A549 (cell line): ENCODE results near the gene WDR82. TPM values are rescaled to one million over a fixed set of nuclear protein-coding genes. Genes with fewer than 3 reads are reported as not detected.

ENCODE experiments used
- ATAC-seq, 2 experiments: fragments of 200-7000 bp in 1 of 2; fragments of >200 bp in 1 of 2; cut with Nextera tagmentation in 1 of 2; cut with Tn5 transposase in 1 of 2; 3 replicates each; pipeline versions ENCODE4 v1.8.0 to v1.9.1; 2018 to 2020; ENCODE audit warnings: mild to moderate bottlenecking in 1 of 2, moderate library complexity in 1 of 2
- CTCF ChIA-PET: fragments of 300-600 bp; sonication (Branson Sonifier 250); formaldehyde crosslinking; extraction: SDS; loops from one replicate; lab custom pipeline; 2021; ENCODE audit warnings: antibody characterized with exemption, inconsistent platforms; lab: Yijun Ruan, JAX
- POLR2A ChIA-PET: fragments of 350-600 bp; formaldehyde crosslinking; extraction: SDS; loops from one replicate; lab custom pipeline; 2021; ENCODE audit warnings: antibody characterized with exemption, inconsistent platforms; lab: Yijun Ruan, JAX
- DNase-seq, 2 experiments: peaks; one replicate each; pipeline versions ENCODE4 v3.0.0 to v3.0.0-alpha.2; 2011 to 2016; ENCODE audit warnings: low read depth in 1 of 2, low spot score in 1 of 2
- FAIRE-seq: peaks from 2 replicates; lab custom pipeline; 2011; peaks lifted over from hg19 to GRCh38; lab: Jason Lieb, UNC
- H3K27ac ChIP-seq, 2 experiments: fragments of >200 bp; sonication (Bioruptor Twin); formaldehyde crosslinking; 3 replicates each; pipeline ENCODE4 v1.5.1; 2016 to 2017
- H3K4me1 ChIP-seq: fragments of >200 bp; sonication (Bioruptor Twin); formaldehyde crosslinking; 3 replicates; pipeline ENCODE4 v1.6.1; 2016
- H3K4me2 ChIP-seq: fragments of >200 bp; sonication (Bioruptor Twin); formaldehyde crosslinking; 3 replicates; pipeline ENCODE4 v1.6.1; 2016
- H3K4me3 ChIP-seq: fragments of >200 bp; sonication (Bioruptor Twin); formaldehyde crosslinking; 3 replicates; pipeline ENCODE4 v1.5.1; 2016
- H3K9me3 ChIP-seq: fragments of >200 bp; sonication (Bioruptor Twin); formaldehyde crosslinking; 3 replicates; pipeline ENCODE4 v1.6.1; 2016
- CEBPB ChIP-seq, 2 experiments: fragments of >200 bp in 1 of 2; sonication (Bioruptor Twin) in 1 of 2; formaldehyde crosslinking in 1 of 2; IDR thresholded peaks; 2 replicates each; pipeline ENCODE4 v1.6.1; 2012 to 2016
- EHF ChIP-seq: fragments of 250-450 bp; sonication (Bioruptor Pico); IDR thresholded peaks from 2 replicates; pipeline ENCODE4 v1.5.0; 2020; ENCODE audit warnings: mild to moderate bottlenecking
- ELK1 ChIP-seq: fragments of 150-350 bp; IDR thresholded peaks from 2 replicates; pipeline ENCODE4 v1.6.1; 2014; ENCODE audit warnings: low read depth, mild to moderate bottlenecking, low read length
- FOSB ChIP-seq: fragments of 250-450 bp; sonication (Bioruptor Pico); IDR thresholded peaks from 2 replicates; pipeline ENCODE4 v1.5.0; 2020; ENCODE audit warnings: mild to moderate bottlenecking, moderate library complexity
- FOXS1 ChIP-seq: fragments of 250-450 bp; sonication (Bioruptor Pico); IDR thresholded peaks from 2 replicates; pipeline ENCODE4 v1.5.0; 2020; ENCODE audit warnings: mild to moderate bottlenecking, moderate library complexity
- GATA3 ChIP-seq: IDR thresholded peaks from 2 replicates; pipeline ENCODE4 v1.6.1; 2012; ENCODE audit warnings: borderline replicate concordance
- HEYL ChIP-seq: fragments of 250-450 bp; sonication (Bioruptor Pico); IDR thresholded peaks from 2 replicates; pipeline ENCODE4 v1.8.0; 2021; ENCODE audit warnings: mild to moderate bottlenecking, moderate library complexity
- HMGXB4 ChIP-seq: fragments of 250-450 bp; sonication (Bioruptor Pico); IDR thresholded peaks from 2 replicates; pipeline ENCODE4 v1.5.0; 2021; ENCODE audit warnings: mild to moderate bottlenecking, moderate library complexity, borderline replicate concordance
- HOXB5 ChIP-seq: fragments of 250-450 bp; sonication (Bioruptor Pico); IDR thresholded peaks from 2 replicates; pipeline ENCODE4 v1.5.0; 2020; ENCODE audit warnings: mild to moderate bottlenecking, moderate library complexity
- JUN ChIP-seq, 2 experiments: fragments of >200 bp; sonication (Bioruptor Twin); formaldehyde crosslinking; IDR thresholded peaks; 2 replicates in 1 of 2; 3 replicates in 1 of 2; pipeline ENCODE4 v1.6.1; 2016 to 2017
- KDM5A ChIP-seq: fragments of 200-600 bp; sonication (generic); IDR thresholded peaks from 2 replicates; pipeline ENCODE4 v1.6.1; 2016; ENCODE audit warnings: antibody characterized with exemption, mild to moderate bottlenecking
- NFE2L2 ChIP-seq: fragments of 150-350 bp; conservative IDR thresholded peaks from 2 replicates; pipeline ENCODE4 v1.6.1; 2014; ENCODE audit warnings: low read length
- NR3C1 ChIP-seq: fragments of >200 bp; sonication (Bioruptor Twin); formaldehyde crosslinking; IDR thresholded peaks from 3 replicates; pipeline ENCODE4 v1.6.1; 2017
- RAD21 ChIP-seq, 2 experiments: fragments of >200 bp in 1 of 2; sonication (Bioruptor Twin) in 1 of 2; formaldehyde crosslinking in 1 of 2; IDR thresholded peaks in 1 of 2; conservative IDR thresholded peaks in 1 of 2; 2 replicates in 1 of 2; 3 replicates in 1 of 2; pipeline ENCODE4 v1.6.1; 2012 to 2018; ENCODE audit warnings: inconsistent platforms in 1 of 2
- RARB ChIP-seq: fragments of 250-450 bp; sonication (Bioruptor Pico); IDR thresholded peaks from 2 replicates; pipeline ENCODE4 v1.8.0; 2021; ENCODE audit warnings: mild to moderate bottlenecking, moderate library complexity
- RCOR1 ChIP-seq: fragments of 150-350 bp; IDR thresholded peaks from 2 replicates; pipeline ENCODE4 v1.6.1; 2014; ENCODE audit warnings: antibody characterized with exemption, low read length, low read depth
- RFX5 ChIP-seq: fragments of 450-650 bp; IDR thresholded peaks from 2 replicates; pipeline ENCODE4 v1.7.1; 2014; ENCODE audit warnings: antibody characterized with exemption, mild to moderate bottlenecking, moderate library complexity
- RNF2 ChIP-seq: fragments of 200-600 bp; sonication (generic); IDR thresholded peaks from 2 replicates; pipeline ENCODE4 v1.6.1; 2016; ENCODE audit warnings: low read depth, mild to moderate bottlenecking, antibody characterized with exemption, moderate library complexity, borderline replicate concordance
- SREBF2 ChIP-seq: fragments of 450-650 bp; IDR thresholded peaks from 2 replicates; pipeline ENCODE4 v1.6.1; 2014; ENCODE audit warnings: mild to moderate bottlenecking, moderate library complexity
- ZFP36 ChIP-seq: fragments of 450-650 bp; IDR thresholded peaks from 2 replicates; pipeline ENCODE4 v1.6.1; 2014; ENCODE audit warnings: borderline replicate concordance; ENCODE audit not compliant: partially characterized antibody
- ZNF302 ChIP-seq: fragments of 250-450 bp; sonication (Bioruptor Pico); IDR thresholded peaks from 2 replicates; pipeline ENCODE4 v1.9.0; 2021; ENCODE audit warnings: inconsistent platforms, mild to moderate bottlenecking, moderate library complexity
- WGBS: methylation state at CpG from one replicate; pipeline ENCODE4 v1.1.6; 2017; ENCODE audit errors: missing lambda C conversion rate; 5-methylcytosine and 5-hydroxymethylcytosine counted together
- polyA plus RNA-seq, 4 experiments: library from polyadenylated mRNA; depleted of rRNA in 3 of 4; stranded (reverse); fragments of >200 nt; fragmentation: RNase III in 1 of 4; extraction: RNeasy Plus Mini Kit Qiagen cat#74134 plus additional on column Dnase treatment in 1 of 4; gene quantifications; 2 replicates in 3 of 4; 3 replicates in 1 of 4; pipeline ENCODE4 v1.2.3, GENCODE V29; 2011 to 2017
- TF ChIP-seq, protein P1 (sequence below): fragments of >200 bp; sonication (Bioruptor Twin); formaldehyde crosslinking; IDR thresholded peaks from 3 replicates; pipeline ENCODE4 v1.5.1; 2016
- TF ChIP-seq, protein P2 (sequence below): IDR thresholded peaks from 2 replicates; pipeline ENCODE4 v1.6.1; 2012
- TF ChIP-seq, protein P3 (sequence below): fragments of 450-650 bp; IDR thresholded peaks from 2 replicates; pipeline ENCODE4 v1.6.1; 2014; ENCODE audit warnings: antibody characterized with exemption
- TF ChIP-seq, protein P4 (sequence below): fragments of >200 bp; sonication (Bioruptor Twin); formaldehyde crosslinking; IDR thresholded peaks from 2 replicates; pipeline ENCODE4 v1.6.1; 2016

WDR82 gene
- polyA plus RNA-seq, 2 of the 4 experiments (the other 2 are of a cell fraction) = 50.6 to 52.7 TPM

- TF ChIP-seq HEYL (no peak), ZNF302 (no peak)
Measured at GRCh38 chr3:52248816-52249547, 29.5 kb downstream of the WDR82 start (continued).

GRCh38 chr3:52248165-52248541, 30.3 kb downstream of the WDR82 start:
- Histone ChIP-seq H3K4me3 (no peak overlapping the region), H3K4me2 (no peak overlapping the region), H3K4me1 (peaks cover 5% of the 10 kb centered on the region; the same call in 2 of the 3 replicates)
- 98% methylated on average over 9 of the region's 10 CpGs for WGBS
- DNase-seq = no peak
- FAIRE-seq = no peak
- no peak for TF ChIP-seq FOXS1
- no peak for TF ChIP-seq EHF (CRISPR knock-in tag)
- TF ChIP-seq, protein P1, sequence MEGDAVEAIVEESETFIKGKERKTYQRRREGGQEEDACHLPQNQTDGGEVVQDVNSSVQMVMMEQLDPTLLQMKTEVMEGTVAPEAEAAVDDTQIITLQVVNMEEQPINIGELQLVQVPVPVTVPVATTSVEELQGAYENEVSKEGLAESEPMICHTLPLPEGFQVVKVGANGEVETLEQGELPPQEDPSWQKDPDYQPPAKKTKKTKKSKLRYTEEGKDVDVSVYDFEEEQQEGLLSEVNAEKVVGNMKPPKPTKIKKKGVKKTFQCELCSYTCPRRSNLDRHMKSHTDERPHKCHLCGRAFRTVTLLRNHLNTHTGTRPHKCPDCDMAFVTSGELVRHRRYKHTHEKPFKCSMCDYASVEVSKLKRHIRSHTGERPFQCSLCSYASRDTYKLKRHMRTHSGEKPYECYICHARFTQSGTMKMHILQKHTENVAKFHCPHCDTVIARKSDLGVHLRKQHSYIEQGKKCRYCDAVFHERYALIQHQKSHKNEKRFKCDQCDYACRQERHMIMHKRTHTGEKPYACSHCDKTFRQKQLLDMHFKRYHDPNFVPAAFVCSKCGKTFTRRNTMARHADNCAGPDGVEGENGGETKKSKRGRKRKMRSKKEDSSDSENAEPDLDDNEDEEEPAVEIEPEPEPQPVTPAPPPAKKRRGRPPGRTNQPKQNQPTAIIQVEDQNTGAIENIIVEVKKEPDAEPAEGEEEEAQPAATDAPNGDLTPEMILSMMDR = no peak
- TF ChIP-seq, protein P2, sequence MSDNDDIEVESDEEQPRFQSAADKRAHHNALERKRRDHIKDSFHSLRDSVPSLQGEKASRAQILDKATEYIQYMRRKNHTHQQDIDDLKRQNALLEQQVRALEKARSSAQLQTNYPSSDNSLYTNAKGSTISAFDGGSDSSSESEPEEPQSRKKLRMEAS = no peak
- no peak for TF ChIP-seq RCOR1
- no peak for TF ChIP-seq JUN (IDR thresholded peaks at IDR 0.05)
- no peak for TF ChIP-seq GATA3
- no peak for TF ChIP-seq SREBF2
- no peak for TF ChIP-seq RAD21 (conservative IDR thresholded peaks at IDR 0.05 in 1 of 2, IDR thresholded peaks at IDR 0.05 in 1 of 2)
- no peak for TF ChIP-seq ELK1
- TF ChIP-seq HEYL = no peak
- TF ChIP-seq NFE2L2 = no peak
- TF ChIP-seq, protein P3, sequence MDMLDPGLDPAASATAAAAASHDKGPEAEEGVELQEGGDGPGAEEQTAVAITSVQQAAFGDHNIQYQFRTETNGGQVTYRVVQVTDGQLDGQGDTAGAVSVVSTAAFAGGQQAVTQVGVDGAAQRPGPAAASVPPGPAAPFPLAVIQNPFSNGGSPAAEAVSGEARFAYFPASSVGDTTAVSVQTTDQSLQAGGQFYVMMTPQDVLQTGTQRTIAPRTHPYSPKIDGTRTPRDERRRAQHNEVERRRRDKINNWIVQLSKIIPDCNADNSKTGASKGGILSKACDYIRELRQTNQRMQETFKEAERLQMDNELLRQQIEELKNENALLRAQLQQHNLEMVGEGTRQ = no peak
- no peak for TF ChIP-seq CEBPB (IDR thresholded peaks at IDR 0.05)
- no peak for TF ChIP-seq RFX5
- TF ChIP-seq, all 56 proteins: peak for 0
- no peak for ATAC-seq
- CTCF ChIA-PET = interaction anchor here (1.1 to 3.3 kb wide), 7 partner anchors 11 to 52 kb away, joined by 3 to 19 read pairs (median 5); partner anchors contain the start of genes TWF2 and WDR82
- H3K27ac ChIP-seq = no peak overlapping the region
- no peaks in the 10 kb centered on the region for H3K9me3 ChIP-seq
- POLR2A ChIA-PET = interaction anchor here (1.1 to 1.7 kb wide), 2 partner anchors 9 to 10 kb away, joined by 3 to 5 read pairs; partner anchors contain the start of gene TWF2

GRCh38 chr3:52247409-52248164, 30.9 kb downstream of the WDR82 start:
- no peak overlapping the region for H3K27ac ChIP-seq
- no peak for FAIRE-seq
- CTCF ChIA-PET = interaction anchor here (0.6 to 4.5 kb wide), 8 partner anchors 10 to 858 kb away, joined by 3 to 26 read pairs (median 6); partner anchors contain the start of genes TWF2 and WDR82
- ATAC-seq = peak in 1 of 2 experiments; percentile 3; a peak in 1 of 6 replicates
- no peak overlapping the region for H3K4me3 ChIP-seq
- H3K4me2 ChIP-seq = no peak overlapping the region
- peaks cover 5% of the 10 kb centered on the region; the same call in 2 of the 3 replicates for H3K4me1 ChIP-seq
- POLR2A ChIA-PET = interaction anchor here (1.1 to 1.7 kb wide), 2 partner anchors 9 to 10 kb away, joined by 3 to 5 read pairs; partner anchors contain the start of gene TWF2
- 92% methylated on average over 7 of the region's 7 CpGs for WGBS
- no peak for DNase-seq
- H3K9me3 ChIP-seq = no peaks in the 10 kb centered on the region
- TF ChIP-seq FOSB (CRISPR knock-in tag) = no peak
- TF ChIP-seq HMGXB4 (CRISPR knock-in tag) = no peak
- TF ChIP-seq NFE2L2 = no peak
- TF ChIP-seq FOXS1 = no peak
- TF ChIP-seq RARB (CRISPR knock-in tag) = no peak
- TF ChIP-seq, protein P4, sequence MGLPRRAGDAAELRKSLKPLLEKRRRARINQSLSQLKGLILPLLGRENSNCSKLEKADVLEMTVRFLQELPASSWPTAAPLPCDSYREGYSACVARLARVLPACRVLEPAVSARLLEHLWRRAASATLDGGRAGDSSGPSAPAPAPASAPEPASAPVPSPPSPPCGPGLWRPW = no peak
- no peak for TF ChIP-seq ZFP36
- TF ChIP-seq HOXB5 (CRISPR knock-in tag) = no peak
- no peak for TF ChIP-seq NR3C1
- no peak for TF ChIP-seq KDM5A
- no peak for TF ChIP-seq RAD21 (conservative IDR thresholded peaks at IDR 0.05 in 1 of 2, IDR thresholded peaks at IDR 0.05 in 1 of 2)
- no peak for TF ChIP-seq RNF2
